ENCODE data around the gene FBLIM1.

The FBLIM1 gene

GRCh38 chr1:15758953-15759661 is 512 bp downstream of the FBLIM1 start:
- no peak overlapping the region for H3K4me3 ChIP-seq (ENCODE audit: low read depth, low read length)
- no peak for DNase-seq (ENCODE audit: low read depth)
- no peak for TF ChIP-seq CTCF (IDR thresholded peaks at IDR 0.05; ENCODE audit: low read depth, low read length)
- no peak for TF ChIP-seq POLR2A (IDR thresholded peaks at IDR 0.05; ENCODE audit: extremely low read depth, insufficient read length)
- no peak for TF ChIP-seq MAX (IDR thresholded peaks at IDR 0.05; ENCODE audit: low read depth, low read length)
- TF ChIP-seq MYC (IDR thresholded peaks at IDR 0.05; ENCODE audit: low read depth, low read length): no peak

GRCh38 chr1:15760520-15761211 is 2.1 kb downstream of the FBLIM1 start:
- TF ChIP-seq MAX (IDR thresholded peaks at IDR 0.05; ENCODE audit: low read depth, low read length) (no peak), CTCF (IDR thresholded peaks at IDR 0.05; ENCODE audit: low read depth, low read length) (no peak), MYC (IDR thresholded peaks at IDR 0.05; ENCODE audit: low read depth, low read length) (no peak), POLR2A (IDR thresholded peaks at IDR 0.05; ENCODE audit: extremely low read depth, insufficient read length) (no peak)
- DNase-seq (ENCODE audit: low read depth): no peak
- H3K4me3 ChIP-seq (ENCODE audit: low read depth, low read length): no peak overlapping the region

- TF ChIP-seq MYC (IDR thresholded peaks at IDR 0.05; ENCODE audit: low read depth, low read length): no peak
- no peak for TF ChIP-seq POLR2A (IDR thresholded peaks at IDR 0.05; ENCODE audit: extremely low read depth, insufficient read length)
- TF ChIP-seq MAX (IDR thresholded peaks at IDR 0.05; ENCODE audit: low read depth, low read length): no peak
- H3K4me3 ChIP-seq (ENCODE audit: low read depth, low read length): no peak overlapping the region
- DNase-seq (ENCODE audit: low read depth): no peak
Measured at GRCh38 chr1:15761366-15762128, 3.0 kb downstream of the FBLIM1 start.

- TF ChIP-seq MYC (IDR thresholded peaks at IDR 0.05; ENCODE audit: low read depth, low read length): no peak
- no peak for DNase-seq (ENCODE audit: low read depth)
- no peak overlapping the region for H3K4me3 ChIP-seq (ENCODE audit: low read depth, low read length)
Measured at GRCh38 chr1:15762546-15762945, 4.0 kb downstream of the FBLIM1 start.

GRCh38 chr1:15764269-15764764 is 5.7 kb downstream of the FBLIM1 start:
- no peak for DNase-seq (ENCODE audit: low read depth)
- no peak overlapping the region for H3K4me3 ChIP-seq (ENCODE audit: low read depth, low read length)
- TF ChIP-seq MYC (IDR thresholded peaks at IDR 0.05; ENCODE audit: low read depth, low read length): no peak
- TF ChIP-seq MAX (IDR thresholded peaks at IDR 0.05; ENCODE audit: low read depth, low read length): no peak
- no peak for TF ChIP-seq POLR2A (IDR thresholded peaks at IDR 0.05; ENCODE audit: extremely low read depth, insufficient read length)
- no peak for TF ChIP-seq CTCF (IDR thresholded peaks at IDR 0.05; ENCODE audit: low read depth, low read length)

- DNase-seq (ENCODE audit: low read depth): no peak
- H3K4me3 ChIP-seq (ENCODE audit: low read depth, low read length): no peak overlapping the region
- TF ChIP-seq MYC (IDR thresholded peaks at IDR 0.05; ENCODE audit: low read depth, low read length): no peak
- TF ChIP-seq POLR2A (IDR thresholded peaks at IDR 0.05; ENCODE audit: extremely low read depth, insufficient read length): no peak
- TF ChIP-seq CTCF (IDR thresholded peaks at IDR 0.05; ENCODE audit: low read depth, low read length): no peak
- TF ChIP-seq MAX (IDR thresholded peaks at IDR 0.05; ENCODE audit: low read depth, low read length): no peak
Measured at GRCh38 chr1:15764890-15765289, 6.3 kb downstream of the FBLIM1 start.
